M059J (cell line): ENCODE data around the gene OR6V1. TPM values are rescaled to one million over a fixed set of nuclear protein-coding genes. Genes with fewer than 3 reads are reported as not detected.
"Not testable (repeated sequence)": the region's sequence is repeated elsewhere in the genome, so short reads cannot be mapped to it uniquely, and the experiment has no call there.

Experiments used
- DNase-seq: peaks from one replicate; pipeline ENCODE4 v3.0.0-alpha.2; 2012; ENCODE audit warnings: low read depth
- total RNA-seq: library from RNA; depleted of rRNA; stranded (reverse); fragments of >200 nt; shearing (Covaris generic); gene quantifications from 2 replicates; pipeline ENCODE4 v1.2.3, GENCODE V29; 2014

Gene OR6V1
- total RNA-seq, 1 experiment from 2014 or later = not detected

DNA sequence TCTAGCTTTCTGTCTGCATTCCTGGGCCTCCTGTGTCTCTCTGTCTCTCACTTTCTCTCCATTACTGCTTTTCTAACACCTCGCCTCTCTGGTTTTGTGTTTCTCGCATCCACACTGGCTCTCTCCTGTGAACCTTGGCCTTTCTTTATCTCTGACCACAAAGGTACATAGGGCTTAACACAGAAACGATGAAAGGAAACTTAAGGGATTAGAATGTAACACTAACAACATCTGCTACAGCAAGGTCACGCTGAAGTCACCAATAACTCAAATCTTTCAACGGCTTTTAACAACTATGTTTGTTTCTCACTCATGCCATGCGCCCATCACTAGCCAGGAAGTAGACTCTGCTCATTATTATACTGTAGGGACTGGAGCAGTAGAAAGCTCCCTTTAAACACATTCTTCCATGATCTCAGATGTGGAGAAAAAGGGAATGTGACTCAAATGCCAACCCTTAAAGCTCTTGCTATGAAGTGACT lies 9.3 kb upstream of the OR6V1 start:
- DNase-seq = no peak

DNA sequence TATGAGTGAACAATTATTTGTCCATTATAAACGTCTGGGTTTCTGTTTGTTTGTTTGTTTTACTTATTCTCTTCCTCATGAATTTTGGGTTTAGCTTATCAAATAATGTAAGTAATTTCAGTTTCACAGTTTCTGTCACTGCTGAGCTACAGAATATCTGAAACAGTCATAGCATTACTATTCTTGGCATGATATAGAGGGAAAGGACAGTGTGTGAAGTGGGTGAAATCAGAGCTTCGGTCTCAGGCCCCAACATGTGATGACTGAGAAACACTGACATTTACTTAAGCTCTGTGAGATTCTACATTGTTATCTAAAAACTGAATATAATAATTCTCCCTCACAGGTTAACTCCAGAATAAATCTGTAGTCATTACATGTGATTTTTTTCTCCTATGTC lies 8.8 kb upstream of the OR6V1 start:
- DNase-seq = no peak

DNA sequence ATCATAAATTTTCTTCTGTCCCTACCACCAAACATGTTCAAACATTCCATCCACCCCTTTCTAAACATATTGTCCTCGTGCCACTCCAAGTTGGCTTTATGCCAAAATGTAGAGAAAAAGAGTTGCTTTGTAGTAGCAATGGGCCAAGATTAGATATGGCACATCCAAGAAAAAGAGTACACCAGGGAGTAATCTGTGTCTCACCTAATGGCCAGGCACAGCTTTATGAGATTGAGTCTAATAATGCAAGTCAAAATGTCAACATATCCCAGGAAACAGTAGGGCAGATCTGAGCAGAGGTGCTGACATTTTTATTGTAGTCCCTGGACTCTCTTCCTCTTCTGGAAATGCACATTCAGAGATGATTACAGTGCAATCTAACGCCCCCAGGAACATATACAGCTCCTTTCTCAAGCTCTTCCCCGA lies 5.7 kb upstream of the OR6V1 start:
- no peak for DNase-seq

DNA sequence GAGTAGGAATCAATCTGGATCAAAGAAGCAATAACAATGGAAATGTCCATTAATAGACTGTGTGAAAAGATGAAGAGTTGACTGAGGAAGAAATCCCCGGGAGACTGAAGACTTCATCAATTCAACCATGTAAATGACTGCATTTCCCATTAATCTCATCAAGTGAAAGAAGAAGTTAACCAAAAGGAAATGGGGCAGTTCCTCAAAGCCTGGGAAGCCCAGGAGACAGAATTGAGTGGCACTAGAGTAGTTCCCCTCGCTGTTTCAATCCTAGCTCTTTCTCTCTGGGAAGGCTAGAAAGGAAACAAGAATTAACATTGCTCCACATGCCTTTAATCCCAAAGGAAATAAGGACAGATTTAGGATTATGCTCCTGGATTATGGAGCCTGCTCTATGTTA lies 4.8 kb upstream of the OR6V1 start:
- no peak for DNase-seq

DNA sequence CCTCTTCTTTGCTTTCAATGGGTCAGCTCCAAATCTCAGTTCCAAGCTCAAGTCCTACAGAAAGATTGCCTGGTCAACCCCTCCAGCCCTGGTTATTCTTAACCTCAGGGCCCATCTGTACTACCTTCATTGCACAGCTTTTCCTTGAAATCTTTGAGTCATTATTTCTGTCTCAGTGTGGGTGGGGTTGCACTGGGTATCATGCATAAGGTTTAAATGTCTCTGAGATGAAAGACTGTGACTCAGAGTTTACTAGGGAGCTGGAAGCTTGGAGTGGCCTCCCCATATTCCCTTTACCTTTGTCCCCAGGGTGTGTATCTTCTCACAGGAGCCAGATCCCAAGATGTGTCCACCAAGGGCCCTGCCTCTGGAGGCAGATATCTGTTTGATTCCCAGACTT lies 3.3 kb upstream of the OR6V1 start:
- DNase-seq = no peak

- DNase-seq = no peak
These were observed 2.8 kb upstream of the OR6V1 start for GRCh38 chr7:143049362-143049761.

DNA sequence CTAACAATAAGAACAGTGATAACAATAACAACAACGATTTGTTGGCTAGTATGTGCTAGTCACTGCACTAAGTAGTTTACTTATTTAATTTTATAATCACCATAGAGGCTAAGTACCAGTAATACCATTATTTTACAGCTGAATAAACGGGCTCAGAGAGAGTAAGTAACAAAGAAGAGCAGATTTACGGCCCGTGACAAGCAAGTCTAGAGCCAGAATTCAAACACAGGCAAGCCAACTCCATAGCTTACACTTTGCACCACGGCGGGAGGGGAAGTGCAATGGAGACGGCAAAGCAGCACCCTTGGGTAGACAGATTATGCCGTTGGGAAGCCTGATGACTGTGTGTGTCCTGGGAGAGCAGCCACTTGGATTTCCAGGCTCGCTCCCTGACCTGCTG lies 1.2 kb upstream of the OR6V1 start:
- no peak for DNase-seq

DNA sequence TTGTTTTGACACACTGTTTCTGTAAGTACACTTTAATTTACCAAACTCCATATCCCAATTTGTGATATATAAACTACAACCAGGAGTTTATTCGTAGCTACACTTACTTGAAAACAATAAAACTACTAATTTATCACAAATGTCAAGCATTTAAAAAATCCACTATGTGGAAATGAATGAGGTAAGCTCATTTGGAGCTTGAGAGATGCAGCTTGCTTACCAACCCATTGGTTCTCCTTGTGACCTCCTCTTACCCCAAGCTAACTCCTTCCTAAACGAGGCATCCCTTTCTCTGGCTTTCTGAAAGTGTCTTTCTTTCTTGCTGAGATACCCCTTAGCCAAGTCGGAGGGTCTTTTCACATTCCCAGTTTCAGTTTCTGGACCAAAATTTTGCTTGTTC lies 2.5 kb downstream of the OR6V1 start:
- DNase-seq = no peak

GRCh38 chr7:143055754-143056153 lies 3.6 kb downstream of the OR6V1 start:
- no peak for DNase-seq

DNA sequence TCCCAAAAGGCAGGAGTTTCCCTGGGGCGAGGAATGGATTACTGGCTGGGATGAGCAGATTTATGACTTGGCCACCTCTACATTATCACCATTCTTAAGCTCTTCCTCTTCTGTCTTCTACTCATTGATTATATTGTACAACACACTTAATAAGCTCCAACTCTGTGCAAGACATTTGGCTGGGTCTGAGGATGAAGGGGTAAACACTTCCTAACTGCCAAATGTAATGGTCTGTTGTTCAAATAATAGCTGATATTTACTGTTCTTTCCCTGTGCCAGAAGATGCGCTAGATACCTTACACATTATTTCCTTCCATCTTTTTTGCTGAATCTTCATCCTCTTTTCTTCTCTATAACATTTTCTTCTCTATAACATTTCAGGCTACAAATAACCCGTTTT lies 11.6 kb downstream of the OR6V1 start:
- no peak for DNase-seq

DNA sequence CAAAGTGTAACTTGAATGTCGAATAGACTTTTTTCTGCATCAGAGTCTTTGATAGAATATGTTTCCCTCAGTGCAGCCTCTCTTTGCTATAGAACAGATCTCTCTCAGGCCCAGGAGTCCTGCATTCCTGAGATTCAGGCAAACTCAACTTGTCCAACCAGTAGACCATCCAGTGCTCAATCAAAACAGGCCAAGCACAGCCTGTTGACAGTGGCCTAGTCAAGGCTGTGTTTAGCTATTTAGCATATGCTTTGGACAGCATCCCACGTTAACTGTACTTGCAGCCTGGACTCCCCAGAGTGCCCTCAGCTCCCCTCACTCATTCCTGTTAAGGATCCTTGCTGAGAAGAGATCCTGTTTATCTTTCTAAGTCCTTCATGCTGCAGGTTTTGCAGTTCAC lies 16.3 kb downstream of the OR6V1 start:
- no peak for DNase-seq

DNA sequence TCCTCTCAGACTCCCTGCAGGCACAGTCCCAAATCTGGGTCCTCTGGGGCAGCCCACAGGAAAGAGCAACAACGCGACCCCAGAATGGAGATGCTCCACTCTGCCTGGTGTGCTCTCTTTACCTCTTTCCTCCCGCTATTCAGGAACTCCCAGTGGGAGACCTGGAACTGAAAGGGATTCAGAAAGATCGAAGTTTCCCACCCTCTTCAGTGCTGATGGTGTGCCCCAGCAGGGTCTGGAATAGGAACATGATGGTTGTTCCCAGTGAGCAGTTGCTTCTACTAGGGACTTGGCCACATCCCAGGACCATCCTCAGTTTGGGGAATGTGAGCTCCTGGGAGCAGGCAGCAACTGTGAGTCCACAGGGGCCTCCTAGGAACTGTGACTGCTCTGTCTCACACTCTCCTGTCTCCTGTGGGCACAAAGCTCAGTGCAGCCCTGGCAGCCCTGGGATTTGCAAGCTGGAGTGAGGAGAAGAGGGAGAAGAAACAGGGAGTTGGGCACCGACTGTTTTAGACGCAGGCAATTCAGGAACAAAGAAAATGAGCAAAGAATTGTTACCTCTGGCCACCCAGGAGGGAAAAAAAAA lies 17.9 kb downstream of the OR6V1 start:
- no peak for DNase-seq

DNA sequence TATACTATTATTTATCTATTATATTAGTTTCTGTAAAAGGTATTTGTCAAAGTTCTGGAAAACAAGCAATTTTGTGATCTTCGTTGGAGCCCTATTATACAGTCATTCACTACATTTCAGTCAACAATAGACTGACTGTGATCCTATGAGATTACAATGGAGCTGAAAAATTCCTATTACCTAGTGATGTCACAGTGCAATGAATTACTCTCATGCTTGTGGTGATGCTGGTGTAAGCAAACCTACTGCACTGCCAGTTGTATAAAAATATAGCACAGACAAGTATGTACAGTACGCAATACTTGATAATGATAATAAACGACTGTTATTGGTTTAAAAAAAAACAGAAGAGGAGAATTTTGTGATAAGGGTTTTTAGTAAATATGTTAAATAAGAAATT lies 21.4 kb downstream of the OR6V1 start:
- no peak for DNase-seq

- no peak for DNase-seq
These were observed 22.0 kb downstream of the OR6V1 start for GRCh38 chr7:143074141-143074540.

DNA sequence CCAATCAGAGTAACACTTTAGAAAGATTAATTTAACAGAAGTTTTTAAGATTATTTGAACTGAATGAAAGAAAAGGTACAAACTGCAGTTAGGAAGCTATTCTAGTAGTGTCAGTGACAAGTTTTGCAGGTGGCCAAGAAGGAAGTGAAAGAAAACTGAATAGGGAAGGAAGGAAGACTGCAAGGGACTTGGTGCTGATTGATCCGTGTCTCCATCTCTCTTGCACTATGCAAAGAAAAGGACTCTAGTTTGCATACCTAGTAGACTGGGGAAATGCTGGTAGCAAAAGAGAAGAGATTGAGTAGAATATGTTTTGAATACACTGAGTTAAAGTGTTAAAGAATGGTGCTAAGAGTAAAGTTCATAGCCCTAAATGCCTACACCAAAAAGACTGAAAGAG lies 33.0 kb downstream of the OR6V1 start:
- no peak for DNase-seq

GRCh38 chr7:143085610-143086009 lies 33.5 kb downstream of the OR6V1 start:
- not testable (repeated sequence) for DNase-seq

- not testable (repeated sequence) for DNase-seq
These were observed 36.5 kb downstream of the OR6V1 start for GRCh38 chr7:143088549-143089231.

- no peak for DNase-seq
These were observed 44.0 kb downstream of the OR6V1 start for GRCh38 chr7:143096146-143096545.

GRCh38 chr7:143099579-143099978 lies 47.4 kb downstream of the OR6V1 start:
- not testable (repeated sequence) for DNase-seq
